SU-DHL-6 (cell line): Measurements from ENCODE around the gene EIF4E.

Experiments
- CTCF ChIP-seq: fragments of 200-600 bp; sonication (generic); IDR thresholded peaks from one replicate; pipeline ENCODE4 v1.5.1; 2017; ENCODE audit warnings: antibody characterized with exemption, mild to moderate bottlenecking, low read length, moderate library complexity; ENCODE audit not compliant: insufficient read depth, poor library complexity, severe bottlenecking
- EZH2phosphoT487 ChIP-seq: fragments of 200-600 bp; sonication (generic), shearing (Covaris generic); conservative IDR thresholded peaks from 2 replicates; pipeline ENCODE4 v1.6.1; 2018; ENCODE audit warnings: mild to moderate bottlenecking, antibody characterized with exemption, low read length, moderate library complexity, mixed read lengths

DNA sequence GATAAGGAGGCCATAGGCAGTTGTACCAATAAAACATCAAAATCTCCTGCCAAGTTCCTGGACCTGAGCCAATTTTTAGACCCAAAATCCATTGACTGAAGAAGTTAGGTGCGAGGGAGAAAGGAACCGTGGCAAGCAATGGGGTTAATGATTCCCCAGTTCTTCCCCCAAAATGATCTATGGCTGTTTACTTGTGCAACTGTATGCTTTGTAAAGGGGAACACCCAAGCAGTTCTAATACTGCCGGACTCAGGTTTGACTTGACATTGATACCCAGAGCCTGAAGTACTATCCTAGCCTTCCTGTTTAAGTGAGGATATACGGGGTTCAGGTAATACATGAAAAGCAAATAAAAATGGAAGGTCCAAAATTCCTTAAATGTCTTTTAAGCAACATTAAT lies 6.7 kb upstream of the EIF4E start:
- TF ChIP-seq CTCF (no peak), EZH2phosphoT487 (no peak)
